ENCODE data around the gene MUL1. TPM values are rescaled to one million over a fixed set of nuclear protein-coding genes. Genes with fewer than 3 reads are reported as not detected.

The MUL1 gene
- total RNA-seq, 4 donors from 2014 or later: 26.5 to 52.0 (median 43.8) TPM

GRCh38 chr1:20478057-20478635, 29.8 kb downstream of the MUL1 start:
- H3K4me3 ChIP-seq: no peak overlapping the region
- H3K4me1 ChIP-seq: peaks cover 0 to 45% (median 5%) of the 10 kb centered on the region in 3 donors
- no peaks in the 10 kb centered on the region for H3K9me3 ChIP-seq
- no peaks in the 10 kb centered on the region for H3K36me3 ChIP-seq
- no peak overlapping the region for H3K27ac ChIP-seq
- H3K27me3 ChIP-seq: peaks cover 51% of the 10 kb centered on the region
- no peak for TF ChIP-seq POLR2AphosphoS5 (IDR thresholded peaks at IDR 0.05)
- TF ChIP-seq POLR2A (IDR thresholded peaks at IDR 0.05): no peak
- TF ChIP-seq CTCF (IDR thresholded peaks at IDR 0.05): no peak
- no peak for TF ChIP-seq EP300 (IDR thresholded peaks at IDR 0.05)
- 54 to 60% methylated on average over 1 to 5 of the region's 5 CpGs for WGBS, 2 donors (ENCODE audit: low coverage in 1 of 2)
- ATAC-seq: no peak

- TF ChIP-seq EP300 (IDR thresholded peaks at IDR 0.05) (no peak), CTCF (IDR thresholded peaks at IDR 0.05) (no peak), POLR2A (IDR thresholded peaks at IDR 0.05) (no peak), POLR2AphosphoS5 (IDR thresholded peaks at IDR 0.05) (no peak)
- WGBS, 2 donors (ENCODE audit: low coverage in 1 of 2): 35 to 44% methylated on average over 5 to 10 of the region's 10 CpGs
- Histone ChIP-seq H3K4me1 (peaks cover 0 to 41% (median 3%) of the 10 kb centered on the region in 3 donors), H3K27me3 (peaks cover 58% of the 10 kb centered on the region), H3K9me3 (no peaks in the 10 kb centered on the region), H3K36me3 (no peaks in the 10 kb centered on the region), H3K4me3 (no peak overlapping the region), H3K27ac (no peak overlapping the region)
- ATAC-seq: no peak
Measured at GRCh38 chr1:20477348-20478056, 30.4 kb downstream of the MUL1 start.

GRCh38 chr1:20476265-20477038, 31.5 kb downstream of the MUL1 start:
- Histone ChIP-seq H3K4me1 (peaks cover 0 to 30% (median 3%) of the 10 kb centered on the region in 3 donors), H3K4me3 (no peak overlapping the region), H3K9me3 (no peaks in the 10 kb centered on the region), H3K27ac (no peak overlapping the region), H3K27me3 (peaks cover 65% of the 10 kb centered on the region), H3K36me3 (no peaks in the 10 kb centered on the region)
- TF ChIP-seq POLR2A (IDR thresholded peaks at IDR 0.05) (no peak), CTCF (IDR thresholded peaks at IDR 0.05) (no peak), EP300 (IDR thresholded peaks at IDR 0.05) (no peak), POLR2AphosphoS5 (IDR thresholded peaks at IDR 0.05) (no peak)
- WGBS, 2 donors (ENCODE audit: low coverage in 1 of 2): 44 to 83% methylated on average over 1 to 3 of the region's 33 CpGs
- no peak for ATAC-seq

- Histone ChIP-seq H3K4me1 (peaks cover 0 to 26% (median 3%) of the 10 kb centered on the region in 3 donors), H3K27me3 (peaks cover 65% of the 10 kb centered on the region), H3K9me3 (no peaks in the 10 kb centered on the region), H3K4me3 (no peak overlapping the region), H3K36me3 (no peaks in the 10 kb centered on the region), H3K27ac (no peak overlapping the region)
- no peak for ATAC-seq
- 46 to 65% methylated on average over 2 to 5 of the region's 7 CpGs for WGBS, 2 donors (ENCODE audit: low coverage in 1 of 2)
- TF ChIP-seq EP300 (IDR thresholded peaks at IDR 0.05): no peak
- no peak for TF ChIP-seq POLR2AphosphoS5 (IDR thresholded peaks at IDR 0.05)
Measured at GRCh38 chr1:20474996-20475395, 33.0 kb downstream of the MUL1 start.

GRCh38 chr1:20474333-20474975, 33.5 kb downstream of the MUL1 start:
- ATAC-seq: no peak
- H3K36me3 ChIP-seq: no peaks in the 10 kb centered on the region
- H3K27ac ChIP-seq: no peak overlapping the region
- 80 to 88% methylated on average over 1 to 2 of the region's 2 CpGs for WGBS, 2 donors (ENCODE audit: low coverage in 1 of 2)
- H3K4me3 ChIP-seq: no peak overlapping the region
- H3K9me3 ChIP-seq: no peaks in the 10 kb centered on the region
- peaks cover 0 to 26% (median 3%) of the 10 kb centered on the region in 3 donors for H3K4me1 ChIP-seq
- TF ChIP-seq CTCF (IDR thresholded peaks at IDR 0.05) (no peak), POLR2AphosphoS5 (IDR thresholded peaks at IDR 0.05) (no peak), POLR2A (IDR thresholded peaks at IDR 0.05) (no peak), EP300 (IDR thresholded peaks at IDR 0.05) (no peak)
- H3K27me3 ChIP-seq: peaks cover 65% of the 10 kb centered on the region
